ENCODE measurements around the gene EEF1B2.

Gene EEF1B2

GRCh38 chr2:206127656-206128055 lies 32.0 kb upstream of the EEF1B2 start:
- peak; percentile 1 for TF ChIP-seq CTCF (IDR thresholded peaks at IDR 0.05; ENCODE audit: low read depth, low read length)
- in situ Hi-C loops (cut with HindIII; ENCODE audit: low sequenced_read_pairs) = no loop called here
- DNase-seq (ENCODE audit: low read depth, low spot score) = no peak
- H3K4me3 ChIP-seq (ENCODE audit: low read depth, low read length) = no peak overlapping the region

- in situ Hi-C loops (cut with HindIII; ENCODE audit: low sequenced_read_pairs) = no loop called here
- H3K4me3 ChIP-seq (ENCODE audit: low read depth, low read length) = no peak overlapping the region
- no peak for TF ChIP-seq CTCF (IDR thresholded peaks at IDR 0.05; ENCODE audit: low read depth, low read length)
- DNase-seq (ENCODE audit: low read depth, low spot score) = no peak
Measured at GRCh38 chr2:206143451-206143850, 16.2 kb upstream of the EEF1B2 start.

GRCh38 chr2:206144383-206144782 lies 15.3 kb upstream of the EEF1B2 start:
- TF ChIP-seq CTCF (IDR thresholded peaks at IDR 0.05; ENCODE audit: low read depth, low read length) = no peak
- in situ Hi-C loops (cut with HindIII; ENCODE audit: low sequenced_read_pairs) = no loop called here
- DNase-seq (ENCODE audit: low read depth, low spot score) = no peak
- no peak overlapping the region for H3K4me3 ChIP-seq (ENCODE audit: low read depth, low read length)

- in situ Hi-C loops (cut with HindIII; ENCODE audit: low sequenced_read_pairs) = no loop called here
- TF ChIP-seq CTCF (IDR thresholded peaks at IDR 0.05; ENCODE audit: low read depth, low read length) = no peak
- DNase-seq (ENCODE audit: low read depth, low spot score) = no peak
- H3K4me3 ChIP-seq (ENCODE audit: low read depth, low read length) = no peak overlapping the region
Measured at GRCh38 chr2:206145665-206146064, 14.0 kb upstream of the EEF1B2 start.

GRCh38 chr2:206149330-206149729 lies 10.4 kb upstream of the EEF1B2 start:
- in situ Hi-C loops (cut with HindIII; ENCODE audit: low sequenced_read_pairs) = no loop called here
- no peak for DNase-seq (ENCODE audit: low read depth, low spot score)
- H3K4me3 ChIP-seq (ENCODE audit: low read depth, low read length) = no peak overlapping the region
- TF ChIP-seq CTCF (IDR thresholded peaks at IDR 0.05; ENCODE audit: low read depth, low read length) = no peak

GRCh38 chr2:206150168-206150567 lies 9.5 kb upstream of the EEF1B2 start:
- no peak for TF ChIP-seq CTCF (IDR thresholded peaks at IDR 0.05; ENCODE audit: low read depth, low read length)
- DNase-seq (ENCODE audit: low read depth, low spot score) = no peak
- H3K4me3 ChIP-seq (ENCODE audit: low read depth, low read length) = no peak overlapping the region
- in situ Hi-C loops (cut with HindIII; ENCODE audit: low sequenced_read_pairs) = no loop called here

- no peak for TF ChIP-seq CTCF (IDR thresholded peaks at IDR 0.05; ENCODE audit: low read depth, low read length)
- DNase-seq (ENCODE audit: low read depth, low spot score) = no peak
- H3K4me3 ChIP-seq (ENCODE audit: low read depth, low read length) = no peak overlapping the region
- in situ Hi-C loops (cut with HindIII; ENCODE audit: low sequenced_read_pairs) = no loop called here
Measured at GRCh38 chr2:206150631-206151030, 9.1 kb upstream of the EEF1B2 start.
